Measurements from ENCODE around the gene WDR27. TPM values are rescaled to one million over a fixed set of nuclear protein-coding genes. Genes with fewer than 3 reads are reported as not detected.

Gene WDR27
- total RNA-seq, 2 donors from 2014 or later = 17.8 to 53.1 TPM

- Histone ChIP-seq H3K9me3 (no peaks in the 10 kb centered on the region), H3K4me3 (no peak overlapping the region), H3K27ac (no peak overlapping the region), H3K36me3 (no peaks in the 10 kb centered on the region), H3K27me3 (replicated peaks; ENCODE audit: insufficient read depth) (no peaks in the 10 kb centered on the region), H3K4me1 (replicated peaks) (no peaks in the 10 kb centered on the region)
- DNase-seq (ENCODE audit: low spot score) = no peak
- intact Hi-C loops (cut with DNase I) = no loop called here
- no peak for TF ChIP-seq CTCF (IDR thresholded peaks at IDR 0.05)
- no peak for TF ChIP-seq POLR2A (IDR thresholded peaks at IDR 0.05)
- TF ChIP-seq POLR2AphosphoS5 (IDR thresholded peaks at IDR 0.05) = no peak
- WGBS = 95% methylated on average over 3 of the region's 3 CpGs
These were observed 207.8 kb downstream of the WDR27 start for GRCh38 chr6:169494038-169494437.

- H3K27me3 ChIP-seq (replicated peaks; ENCODE audit: insufficient read depth) = no peaks in the 10 kb centered on the region
- no peaks in the 10 kb centered on the region for H3K36me3 ChIP-seq
- H3K27ac ChIP-seq = no peak overlapping the region
- intact Hi-C loops (cut with DNase I) = no loop called here
- no peak overlapping the region for H3K4me3 ChIP-seq
- no peak for DNase-seq (ENCODE audit: low spot score)
- TF ChIP-seq CTCF (IDR thresholded peaks at IDR 0.05) (no peak), POLR2AphosphoS5 (IDR thresholded peaks at IDR 0.05) (no peak), POLR2A (IDR thresholded peaks at IDR 0.05) (no peak)
- H3K9me3 ChIP-seq = no peaks in the 10 kb centered on the region
- WGBS = 64% methylated on average over 1 of the region's 1 CpG
- no peaks in the 10 kb centered on the region for H3K4me1 ChIP-seq (replicated peaks)
These were observed 210.3 kb downstream of the WDR27 start for GRCh38 chr6:169491482-169491881.

- no peaks in the 10 kb centered on the region for H3K9me3 ChIP-seq
- H3K27ac ChIP-seq = no peak overlapping the region
- H3K27me3 ChIP-seq (replicated peaks; ENCODE audit: insufficient read depth) = no peaks in the 10 kb centered on the region
- no peaks in the 10 kb centered on the region for H3K36me3 ChIP-seq
- no peak overlapping the region for H3K4me3 ChIP-seq
- no peak for TF ChIP-seq POLR2A (IDR thresholded peaks at IDR 0.05)
- no peak for TF ChIP-seq CTCF (IDR thresholded peaks at IDR 0.05)
- TF ChIP-seq POLR2AphosphoS5 (IDR thresholded peaks at IDR 0.05) = no peak
- DNase-seq (ENCODE audit: low spot score) = no peak
- WGBS = 50% methylated on average over 5 of the region's 5 CpGs
- H3K4me1 ChIP-seq (replicated peaks) = no peaks in the 10 kb centered on the region
- intact Hi-C loops (cut with DNase I) = no loop called here
These were observed 211.0 kb downstream of the WDR27 start for GRCh38 chr6:169490830-169491229.

- WGBS = 61% methylated on average over 6 of the region's 6 CpGs
- Histone ChIP-seq H3K4me3 (no peak overlapping the region), H3K4me1 (replicated peaks) (no peaks in the 10 kb centered on the region), H3K27me3 (replicated peaks; ENCODE audit: insufficient read depth) (no peaks in the 10 kb centered on the region), H3K27ac (no peak overlapping the region), H3K36me3 (no peaks in the 10 kb centered on the region), H3K9me3 (no peaks in the 10 kb centered on the region)
- no peak for DNase-seq (ENCODE audit: low spot score)
- intact Hi-C loops (cut with DNase I) = no loop called here
- TF ChIP-seq CTCF (IDR thresholded peaks at IDR 0.05) = no peak
- TF ChIP-seq POLR2AphosphoS5 (IDR thresholded peaks at IDR 0.05) = no peak
- TF ChIP-seq POLR2A (IDR thresholded peaks at IDR 0.05) = no peak
These were observed 211.6 kb downstream of the WDR27 start for GRCh38 chr6:169490246-169490641.

- no peaks in the 10 kb centered on the region for H3K36me3 ChIP-seq
- H3K27ac ChIP-seq = no peak overlapping the region
- H3K27me3 ChIP-seq (replicated peaks; ENCODE audit: insufficient read depth) = no peaks in the 10 kb centered on the region
- no peak overlapping the region for H3K4me3 ChIP-seq
- no peaks in the 10 kb centered on the region for H3K9me3 ChIP-seq
- no peaks in the 10 kb centered on the region for H3K4me1 ChIP-seq (replicated peaks)
- TF ChIP-seq CTCF (IDR thresholded peaks at IDR 0.05) = no peak
- TF ChIP-seq POLR2A (IDR thresholded peaks at IDR 0.05) = no peak
- no peak for TF ChIP-seq POLR2AphosphoS5 (IDR thresholded peaks at IDR 0.05)
- DNase-seq (ENCODE audit: low spot score) = no peak
- 88% methylated on average over 8 of the region's 8 CpGs for WGBS
- intact Hi-C loops (cut with DNase I) = no loop called here
These were observed 212.1 kb downstream of the WDR27 start for GRCh38 chr6:169489563-169490245.

Measured in prostate gland (tissue), 2 donors.